WTC11 (cell line): ENCODE results near the gene NKAIN2.

Source experiments
- ATF6 ChIP-seq: sonication (generic); formaldehyde crosslinking; IDR thresholded peaks from 2 replicates; pipeline ENCODE4 v1.8.1; 2023; ENCODE audit warnings: mild to moderate bottlenecking, missing genetic modification reagents
- CDX4 ChIP-seq: fragments of 250-450 bp; sonication (Bioruptor Pico); IDR thresholded peaks from 2 replicates; pipeline ENCODE4 v1.9.0; 2021; ENCODE audit warnings: moderate library complexity, mild to moderate bottlenecking, inconsistent platforms, borderline replicate concordance
- FOXP4 ChIP-seq: sonication (generic); formaldehyde crosslinking; IDR thresholded peaks from 2 replicates; pipeline ENCODE4 v1.8.0; 2022; ENCODE audit warnings: mild to moderate bottlenecking, missing genetic modification reagents
- IRF2 ChIP-seq: sonication (generic); formaldehyde crosslinking; IDR thresholded peaks from 2 replicates; pipeline ENCODE4 v1.8.0; 2022; ENCODE audit warnings: low read depth, missing genetic modification reagents, borderline replicate concordance
- JUN ChIP-seq: sonication (generic); formaldehyde crosslinking; IDR thresholded peaks from 2 replicates; pipeline ENCODE4 v1.8.0; 2023; ENCODE audit warnings: mild to moderate bottlenecking, missing genetic modification reagents
- NR3C1 ChIP-seq: sonication (generic); formaldehyde crosslinking; conservative IDR thresholded peaks from 2 replicates; pipeline ENCODE4 v1.8.1; 2023; ENCODE audit warnings: low read depth, mild to moderate bottlenecking, missing genetic modification reagents
- SP1 ChIP-seq: sonication (generic); formaldehyde crosslinking; conservative IDR thresholded peaks from 2 replicates; pipeline ENCODE4 v1.8.1; 2022; ENCODE audit warnings: missing genetic modification reagents
- ZBTB21 ChIP-seq: sonication (generic); formaldehyde crosslinking; IDR thresholded peaks from 2 replicates; pipeline ENCODE4 v1.8.1; 2023; ENCODE audit warnings: mild to moderate bottlenecking, missing genetic modification reagents, borderline replicate concordance
- ZBTB43 ChIP-seq: sonication (generic); formaldehyde crosslinking; IDR thresholded peaks from 2 replicates; pipeline ENCODE4 v1.8.1; 2023; ENCODE audit warnings: mild to moderate bottlenecking, missing genetic modification reagents
- ZNF512 ChIP-seq: sonication (generic); formaldehyde crosslinking; IDR thresholded peaks from 2 replicates; pipeline ENCODE4 v1.8.1; 2022; ENCODE audit warnings: missing genetic modification reagents, borderline replicate concordance
- TF ChIP-seq, protein P1 (sequence below): fragments of 200-600 bp; IDR thresholded peaks from 2 replicates; pipeline ENCODE4 v1.8.0; 2022; ENCODE audit warnings: antibody characterized with exemption
- TF ChIP-seq, protein P2 (sequence below): sonication (generic); formaldehyde crosslinking; IDR thresholded peaks from 2 replicates; pipeline ENCODE4 v1.8.1; 2023; ENCODE audit warnings: mild to moderate bottlenecking, missing genetic modification reagents, borderline replicate concordance
- TF ChIP-seq, protein P3 (sequence below): sonication (generic); formaldehyde crosslinking; IDR thresholded peaks from 2 replicates; pipeline ENCODE4 v1.8.0; 2022; ENCODE audit warnings: mild to moderate bottlenecking, missing genetic modification reagents
- TF ChIP-seq, protein P4 (sequence below): sonication (generic); formaldehyde crosslinking; IDR thresholded peaks from 2 replicates; pipeline ENCODE4 v1.8.0; 2022; ENCODE audit warnings: mild to moderate bottlenecking, missing genetic modification reagents

DNA sequence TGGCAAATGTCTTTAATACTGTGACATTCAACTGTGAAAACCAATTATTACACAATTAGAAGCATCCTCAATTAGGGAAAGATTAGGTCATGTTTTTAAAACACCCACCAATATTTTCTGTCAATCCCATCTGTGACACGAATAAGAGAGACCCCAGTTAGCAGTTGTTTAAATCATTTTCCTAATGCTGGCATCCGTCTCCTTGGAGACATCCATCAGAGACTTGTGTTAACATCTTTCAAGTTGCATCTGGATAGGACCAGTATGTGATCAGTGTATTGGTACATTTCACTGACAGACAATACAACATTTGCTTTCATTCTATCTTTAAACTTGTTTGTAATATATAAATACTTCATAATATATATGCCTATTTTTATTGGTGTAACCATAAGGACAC is 737.9 kb downstream of the NKAIN2 start:
- TF ChIP-seq, protein P1, sequence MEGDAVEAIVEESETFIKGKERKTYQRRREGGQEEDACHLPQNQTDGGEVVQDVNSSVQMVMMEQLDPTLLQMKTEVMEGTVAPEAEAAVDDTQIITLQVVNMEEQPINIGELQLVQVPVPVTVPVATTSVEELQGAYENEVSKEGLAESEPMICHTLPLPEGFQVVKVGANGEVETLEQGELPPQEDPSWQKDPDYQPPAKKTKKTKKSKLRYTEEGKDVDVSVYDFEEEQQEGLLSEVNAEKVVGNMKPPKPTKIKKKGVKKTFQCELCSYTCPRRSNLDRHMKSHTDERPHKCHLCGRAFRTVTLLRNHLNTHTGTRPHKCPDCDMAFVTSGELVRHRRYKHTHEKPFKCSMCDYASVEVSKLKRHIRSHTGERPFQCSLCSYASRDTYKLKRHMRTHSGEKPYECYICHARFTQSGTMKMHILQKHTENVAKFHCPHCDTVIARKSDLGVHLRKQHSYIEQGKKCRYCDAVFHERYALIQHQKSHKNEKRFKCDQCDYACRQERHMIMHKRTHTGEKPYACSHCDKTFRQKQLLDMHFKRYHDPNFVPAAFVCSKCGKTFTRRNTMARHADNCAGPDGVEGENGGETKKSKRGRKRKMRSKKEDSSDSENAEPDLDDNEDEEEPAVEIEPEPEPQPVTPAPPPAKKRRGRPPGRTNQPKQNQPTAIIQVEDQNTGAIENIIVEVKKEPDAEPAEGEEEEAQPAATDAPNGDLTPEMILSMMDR: no peak
- TF ChIP-seq ZNF512 (CRISPR knock-in tag) (no peak), ATF6 (CRISPR knock-in tag) (no peak), CDX4 (no peak), IRF2 (CRISPR knock-in tag) (no peak), ZBTB21 (CRISPR knock-in tag) (no peak), ZBTB43 (CRISPR knock-in tag) (no peak), FOXP4 (CRISPR knock-in tag) (no peak), SP1 (CRISPR knock-in tag) (no peak), JUN (CRISPR knock-in tag) (no peak), NR3C1 (CRISPR knock-in tag) (no peak)
- TF ChIP-seq, protein P2, sequence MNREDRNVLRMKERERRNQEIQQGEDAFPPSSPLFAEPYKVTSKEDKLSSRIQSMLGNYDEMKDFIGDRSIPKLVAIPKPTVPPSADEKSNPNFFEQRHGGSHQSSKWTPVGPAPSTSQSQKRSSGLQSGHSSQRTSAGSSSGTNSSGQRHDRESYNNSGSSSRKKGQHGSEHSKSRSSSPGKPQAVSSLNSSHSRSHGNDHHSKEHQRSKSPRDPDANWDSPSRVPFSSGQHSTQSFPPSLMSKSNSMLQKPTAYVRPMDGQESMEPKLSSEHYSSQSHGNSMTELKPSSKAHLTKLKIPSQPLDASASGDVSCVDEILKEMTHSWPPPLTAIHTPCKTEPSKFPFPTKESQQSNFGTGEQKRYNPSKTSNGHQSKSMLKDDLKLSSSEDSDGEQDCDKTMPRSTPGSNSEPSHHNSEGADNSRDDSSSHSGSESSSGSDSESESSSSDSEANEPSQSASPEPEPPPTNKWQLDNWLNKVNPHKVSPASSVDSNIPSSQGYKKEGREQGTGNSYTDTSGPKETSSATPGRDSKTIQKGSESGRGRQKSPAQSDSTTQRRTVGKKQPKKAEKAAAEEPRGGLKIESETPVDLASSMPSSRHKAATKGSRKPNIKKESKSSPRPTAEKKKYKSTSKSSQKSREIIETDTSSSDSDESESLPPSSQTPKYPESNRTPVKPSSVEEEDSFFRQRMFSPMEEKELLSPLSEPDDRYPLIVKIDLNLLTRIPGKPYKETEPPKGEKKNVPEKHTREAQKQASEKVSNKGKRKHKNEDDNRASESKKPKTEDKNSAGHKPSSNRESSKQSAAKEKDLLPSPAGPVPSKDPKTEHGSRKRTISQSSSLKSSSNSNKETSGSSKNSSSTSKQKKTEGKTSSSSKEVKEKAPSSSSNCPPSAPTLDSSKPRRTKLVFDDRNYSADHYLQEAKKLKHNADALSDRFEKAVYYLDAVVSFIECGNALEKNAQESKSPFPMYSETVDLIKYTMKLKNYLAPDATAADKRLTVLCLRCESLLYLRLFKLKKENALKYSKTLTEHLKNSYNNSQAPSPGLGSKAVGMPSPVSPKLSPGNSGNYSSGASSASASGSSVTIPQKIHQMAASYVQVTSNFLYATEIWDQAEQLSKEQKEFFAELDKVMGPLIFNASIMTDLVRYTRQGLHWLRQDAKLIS: no peak
- TF ChIP-seq, protein P3, sequence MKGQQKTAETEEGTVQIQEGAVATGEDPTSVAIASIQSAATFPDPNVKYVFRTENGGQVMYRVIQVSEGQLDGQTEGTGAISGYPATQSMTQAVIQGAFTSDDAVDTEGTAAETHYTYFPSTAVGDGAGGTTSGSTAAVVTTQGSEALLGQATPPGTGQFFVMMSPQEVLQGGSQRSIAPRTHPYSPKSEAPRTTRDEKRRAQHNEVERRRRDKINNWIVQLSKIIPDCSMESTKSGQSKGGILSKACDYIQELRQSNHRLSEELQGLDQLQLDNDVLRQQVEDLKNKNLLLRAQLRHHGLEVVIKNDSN (CRISPR knock-in tag): no peak
- TF ChIP-seq, protein P4, sequence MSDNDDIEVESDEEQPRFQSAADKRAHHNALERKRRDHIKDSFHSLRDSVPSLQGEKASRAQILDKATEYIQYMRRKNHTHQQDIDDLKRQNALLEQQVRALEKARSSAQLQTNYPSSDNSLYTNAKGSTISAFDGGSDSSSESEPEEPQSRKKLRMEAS: no peak
